ENCODE results near the gene MOB1B. TPM values are rescaled to one million over a fixed set of nuclear protein-coding genes. Genes with fewer than 3 reads are reported as not detected.
"Not testable (repeated sequence)": the region's sequence is repeated elsewhere in the genome, so short reads cannot be mapped to it uniquely, and the experiment has no call there.

The MOB1B gene
- total RNA-seq, 6 donors from 2014 or later = 10.5 to 34.3 (median 24.2) TPM

DNA sequence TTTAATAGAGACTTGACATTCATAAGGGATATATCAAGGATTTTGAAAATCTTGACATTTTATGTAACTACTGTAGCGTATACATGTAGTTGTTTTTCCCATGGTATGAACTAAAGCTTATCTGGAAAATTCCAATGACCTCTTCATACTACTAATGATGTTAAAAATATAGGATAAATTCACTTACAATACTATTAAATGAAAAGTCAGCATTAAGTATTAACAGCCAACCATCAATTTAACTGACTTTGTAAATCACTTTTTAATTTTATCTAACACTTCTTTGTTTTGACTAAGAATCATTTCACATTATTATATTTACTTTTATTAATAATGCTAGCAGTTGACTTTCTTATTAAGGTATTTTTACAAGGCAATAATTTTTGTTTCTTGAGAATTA, 125.4 kb downstream of the MOB1B start:
- WGBS, 2 donors = 94 to 97% methylated on average over 1 of the region's 1 CpG
- TF ChIP-seq POLR2A (IDR thresholded peaks at IDR 0.05) = no peak
- H3K4me1 ChIP-seq = peaks cover 0 to 10% (median 0%) of the 10 kb centered on the region in 4 donors
- no peak overlapping the region for H3K4me3 ChIP-seq
- H3K9me3 ChIP-seq = no peaks in the 10 kb centered on the region
- H3K27ac ChIP-seq = no peak overlapping the region
- DNase-seq = no peak
- peaks cover 0 to 45% (median 18%) of the 10 kb centered on the region in 4 donors for H3K36me3 ChIP-seq
- no peak for ATAC-seq (ENCODE audit: low FRiP score in 2 of 2)
- no peaks in the 10 kb centered on the region for H3K27me3 ChIP-seq

DNA sequence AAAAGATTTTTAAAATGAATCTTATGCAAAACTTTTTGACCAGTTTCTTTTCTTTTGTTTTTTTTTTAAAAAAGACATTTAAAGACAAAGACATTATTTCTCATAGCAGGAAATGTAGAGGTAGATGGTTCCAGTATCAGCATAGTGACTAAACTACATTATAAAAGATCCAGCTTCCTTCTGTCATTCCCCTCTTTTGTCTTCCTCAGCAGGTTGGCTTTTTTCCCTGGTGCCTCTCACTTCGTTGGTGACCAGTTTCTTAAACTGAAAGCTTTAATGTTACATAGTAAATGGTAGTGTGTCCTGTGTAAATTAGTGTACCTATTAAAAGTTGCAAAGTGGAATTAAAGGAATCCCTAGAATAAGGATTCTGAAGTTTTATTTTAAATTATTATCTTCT, 127.3 kb downstream of the MOB1B start:
- Histone ChIP-seq H3K27ac (no peak overlapping the region), H3K27me3 (no peaks in the 10 kb centered on the region), H3K36me3 (peaks cover 0 to 44% (median 20%) of the 10 kb centered on the region in 4 donors), H3K9me3 (no peaks in the 10 kb centered on the region), H3K4me1 (peaks cover 0 to 10% (median 0%) of the 10 kb centered on the region in 4 donors), H3K4me3 (no peak overlapping the region)
- DNase-seq (no peak), ATAC-seq (ENCODE audit: low FRiP score in 2 of 2) (no peak)
- TF ChIP-seq, protein P1, sequence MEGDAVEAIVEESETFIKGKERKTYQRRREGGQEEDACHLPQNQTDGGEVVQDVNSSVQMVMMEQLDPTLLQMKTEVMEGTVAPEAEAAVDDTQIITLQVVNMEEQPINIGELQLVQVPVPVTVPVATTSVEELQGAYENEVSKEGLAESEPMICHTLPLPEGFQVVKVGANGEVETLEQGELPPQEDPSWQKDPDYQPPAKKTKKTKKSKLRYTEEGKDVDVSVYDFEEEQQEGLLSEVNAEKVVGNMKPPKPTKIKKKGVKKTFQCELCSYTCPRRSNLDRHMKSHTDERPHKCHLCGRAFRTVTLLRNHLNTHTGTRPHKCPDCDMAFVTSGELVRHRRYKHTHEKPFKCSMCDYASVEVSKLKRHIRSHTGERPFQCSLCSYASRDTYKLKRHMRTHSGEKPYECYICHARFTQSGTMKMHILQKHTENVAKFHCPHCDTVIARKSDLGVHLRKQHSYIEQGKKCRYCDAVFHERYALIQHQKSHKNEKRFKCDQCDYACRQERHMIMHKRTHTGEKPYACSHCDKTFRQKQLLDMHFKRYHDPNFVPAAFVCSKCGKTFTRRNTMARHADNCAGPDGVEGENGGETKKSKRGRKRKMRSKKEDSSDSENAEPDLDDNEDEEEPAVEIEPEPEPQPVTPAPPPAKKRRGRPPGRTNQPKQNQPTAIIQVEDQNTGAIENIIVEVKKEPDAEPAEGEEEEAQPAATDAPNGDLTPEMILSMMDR (IDR thresholded peaks at IDR 0.05) = no peak
- TF ChIP-seq EP300 (IDR thresholded peaks at IDR 0.05) (no peak), POLR2AphosphoS5 (IDR thresholded peaks at IDR 0.05) (no peak), POLR2A (IDR thresholded peaks at IDR 0.05) (no peak)
- 62 to 76% methylated on average over 1 of the region's 1 CpG for WGBS, 2 donors

DNA sequence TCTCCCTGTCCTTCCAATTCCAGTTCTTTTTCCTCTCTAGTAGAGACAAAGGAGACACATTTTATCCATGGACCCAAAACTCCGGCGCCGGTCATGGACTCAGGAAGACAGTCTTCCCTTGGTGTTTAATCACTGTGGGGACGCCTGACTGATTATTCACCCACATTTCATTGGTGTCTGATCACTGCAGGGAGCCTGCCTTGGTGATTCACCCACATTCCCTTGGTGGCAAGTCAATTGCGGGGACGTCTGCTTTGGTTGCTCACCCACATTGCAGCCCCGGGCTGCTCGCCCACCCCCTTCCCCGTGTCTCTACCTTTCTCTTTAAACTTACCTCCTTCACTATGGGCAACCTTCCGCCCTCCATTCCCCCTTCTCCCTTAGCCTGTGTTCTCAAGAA, 129.9 kb downstream of the MOB1B start:
- peak in 1 of 2 donors; percentile 39 for DNase-seq
- not testable (repeated sequence) for ATAC-seq (ENCODE audit: low FRiP score in 2 of 2); H3K27me3 ChIP-seq; H3K4me3 ChIP-seq; H3K9me3 ChIP-seq; H3K27ac ChIP-seq; H3K4me1 ChIP-seq
- peaks cover 0 to 50% (median 20%) of the 10 kb centered on the region in 4 donors for H3K36me3 ChIP-seq
- WGBS, 2 donors = 85 to 89% methylated on average over 7 to 9 of the region's 10 CpGs

Other genes starting within 250 kb of the MOB1B start
- 100 to 1,000 TPM in 4 of 6 donors, 10 to 100 TPM in 2; 12.6 to 508 (median 254) TPM for gene JCHAIN, start 235.9 kb upstream of the MOB1B start, total RNA-seq
- 10 to 100 TPM; 18.9 to 33.4 (median 27.9) TPM for gene UTP3, start 213.8 kb upstream of the MOB1B start, total RNA-seq
- gene RUFY3, start 180.4 kb upstream of the MOB1B start, total RNA-seq = 100 to 1,000 TPM in 2 of 6 donors, 10 to 100 TPM in 4; 65.1 to 161 (median 80.8) TPM
- gene GRSF1, start 62.5 kb upstream of the MOB1B start, total RNA-seq = 10 to 100 TPM; 25.9 to 59.1 (median 50.0) TPM
- gene DCK, start 91.3 kb downstream of the MOB1B start, total RNA-seq = 10 to 100 TPM; 11.5 to 20.8 (median 15.6) TPM

Measured in upper lobe of left lung (tissue), 6 donors.